Stimulated activated CD8-positive, alpha-beta memory T cell treated with anti-CD3 and anti-CD28 coated beads, Interleukin-12 subunit alpha, Interleukin-12 subunit beta, amount 100 ng/mL, for 1 hour (primary cell): ENCODE results near the gene EIF1.
A peak's percentile ranks its signal among the peaks of the same experiment; 100 is the strongest.
"Not testable (repeated sequence)": the region's sequence is repeated elsewhere in the genome, so short reads cannot be mapped to it uniquely, and the experiment has no call there.

Experiments used
- DNase-seq: peaks from one replicate; pipeline ENCODE4 v3.0.0-alpha.2; 2020; ENCODE audit warnings: low read depth

The EIF1 gene

DNA sequence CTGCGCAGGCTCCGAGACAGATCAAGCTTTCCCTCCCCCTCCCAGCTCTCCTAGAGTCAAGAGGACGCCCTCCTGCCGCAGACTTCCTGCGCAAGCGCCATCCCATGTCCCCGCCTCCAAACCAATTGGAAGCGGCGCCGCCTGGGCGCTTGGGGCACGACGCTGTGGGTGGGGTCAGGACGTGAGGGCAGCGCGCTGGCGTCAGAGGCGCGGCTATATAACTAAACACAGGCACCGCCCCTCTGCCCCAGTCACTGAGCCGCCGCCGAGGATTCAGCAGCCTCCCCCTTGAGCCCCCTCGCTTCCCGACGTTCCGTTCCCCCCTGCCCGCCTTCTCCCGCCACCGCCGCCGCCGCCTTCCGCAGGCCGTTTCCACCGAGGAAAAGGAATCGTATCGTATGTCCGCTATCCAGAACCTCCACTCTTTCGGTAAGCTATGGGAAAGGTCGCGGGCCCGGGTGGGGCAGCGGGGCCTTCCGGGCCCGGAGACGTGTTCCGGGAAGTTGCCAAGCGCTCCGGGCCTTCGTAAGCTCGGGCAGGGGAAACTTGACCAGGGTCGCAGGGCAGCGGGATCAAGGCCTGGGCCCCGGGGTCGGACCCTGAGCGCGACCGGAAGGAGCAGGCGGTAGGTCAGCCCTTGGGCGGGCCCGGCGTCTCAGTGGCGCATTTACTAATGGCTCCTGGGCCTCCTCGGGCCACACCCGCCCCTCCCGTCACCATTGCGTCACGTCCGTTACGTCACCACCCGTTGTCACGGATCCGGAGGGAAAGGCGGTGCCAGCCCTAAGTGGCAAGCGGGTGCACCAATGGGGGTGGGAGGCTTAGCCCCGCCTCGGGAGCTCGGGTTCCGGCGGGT lies at the start of gene EIF1:
TSS of gene EIF1 (plus strand) at position 245 of the 856 bp plus-strand sequence. CDS start at position 399, 154 bp downstream.
- peak; percentile 100 for DNase-seq

DNA sequence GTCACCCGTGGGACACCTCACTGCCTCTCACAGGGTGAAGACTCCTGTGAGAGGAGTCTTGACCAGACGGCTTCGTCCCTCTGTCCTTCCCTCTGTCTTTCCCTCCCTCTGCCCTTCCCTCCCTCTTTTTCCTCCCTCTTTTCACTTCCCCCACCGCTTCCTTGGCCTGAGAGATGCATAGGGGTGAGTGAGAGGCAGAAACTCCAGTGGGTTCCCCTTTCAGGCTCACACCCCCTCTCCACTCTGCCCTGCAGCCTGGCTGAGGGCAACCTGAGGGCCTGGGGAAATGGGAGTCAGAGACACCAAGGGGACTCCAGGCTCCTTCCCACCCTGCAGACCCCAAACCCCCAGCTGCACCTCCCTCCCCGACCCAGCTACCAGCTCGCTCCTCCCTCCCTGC lies 49.7 kb upstream of the EIF1 start:
- DNase-seq = no peak

DNA sequence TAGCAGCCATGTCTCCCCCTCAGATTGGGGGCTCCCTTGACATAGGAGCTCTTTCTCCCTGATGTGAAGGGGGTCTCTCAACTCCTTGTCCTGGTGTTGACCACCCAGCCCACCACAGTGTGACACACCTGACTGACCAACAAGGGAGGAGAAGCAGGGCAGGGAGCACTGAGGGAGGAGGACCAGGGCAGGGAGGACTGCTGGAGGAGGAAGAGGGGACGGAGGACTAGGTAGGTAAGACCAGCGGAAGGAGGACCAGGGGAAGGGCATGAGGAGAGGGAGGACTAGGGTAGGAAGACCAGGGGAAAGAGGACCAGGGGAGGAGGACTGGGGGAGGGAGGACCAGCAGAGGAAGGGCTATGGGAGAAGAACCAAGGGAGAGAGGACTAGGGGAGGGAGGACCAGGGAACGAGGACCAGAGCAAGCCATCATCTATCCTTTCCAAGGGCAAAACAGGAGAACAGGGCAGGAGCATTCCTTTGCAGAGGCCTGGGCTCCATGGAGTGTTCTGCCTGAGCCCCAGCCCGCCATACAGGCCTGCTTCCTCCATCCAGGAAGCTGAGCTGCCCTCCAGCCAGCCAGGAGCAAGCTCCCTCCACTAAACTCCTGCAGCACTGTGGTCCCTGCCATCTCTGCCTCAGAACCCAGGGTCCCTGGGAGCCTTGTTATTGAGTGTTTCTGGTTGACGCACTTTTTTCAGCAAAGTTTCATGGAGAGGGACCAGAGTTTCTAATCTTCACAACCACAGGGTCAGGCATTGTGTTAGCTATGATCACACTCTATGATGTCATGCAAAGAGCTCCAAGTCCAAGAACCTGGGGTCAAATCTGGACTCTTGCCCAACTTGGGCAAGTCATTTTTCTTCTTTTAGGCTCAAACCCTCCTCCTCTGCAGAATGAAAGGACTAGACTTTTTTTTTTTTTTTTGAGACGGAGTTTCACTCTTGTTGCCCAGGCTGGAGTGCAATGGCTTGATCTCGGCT lies 48.9 kb upstream of the EIF1 start:
- no peak for DNase-seq

DNA sequence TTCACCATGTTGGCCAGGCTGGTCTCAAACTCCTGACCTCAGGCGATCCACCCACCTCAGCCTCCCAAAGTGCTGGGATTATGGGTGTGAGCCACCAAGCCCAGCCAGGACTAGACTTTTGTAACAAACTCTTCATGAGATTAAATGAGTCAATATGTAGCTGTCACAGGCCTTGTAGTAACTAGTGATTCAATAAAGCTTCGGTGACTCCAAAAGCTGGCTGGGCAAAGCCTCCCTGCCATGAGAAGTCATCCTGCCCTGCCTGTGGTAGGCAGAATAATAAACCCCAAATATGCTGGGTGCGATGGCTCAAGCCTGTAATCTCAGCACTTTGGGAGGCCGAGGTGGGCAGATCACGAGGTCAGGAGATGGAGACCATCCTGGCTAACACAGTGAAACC lies 48.1 kb upstream of the EIF1 start:
- not testable (repeated sequence) for DNase-seq

DNA sequence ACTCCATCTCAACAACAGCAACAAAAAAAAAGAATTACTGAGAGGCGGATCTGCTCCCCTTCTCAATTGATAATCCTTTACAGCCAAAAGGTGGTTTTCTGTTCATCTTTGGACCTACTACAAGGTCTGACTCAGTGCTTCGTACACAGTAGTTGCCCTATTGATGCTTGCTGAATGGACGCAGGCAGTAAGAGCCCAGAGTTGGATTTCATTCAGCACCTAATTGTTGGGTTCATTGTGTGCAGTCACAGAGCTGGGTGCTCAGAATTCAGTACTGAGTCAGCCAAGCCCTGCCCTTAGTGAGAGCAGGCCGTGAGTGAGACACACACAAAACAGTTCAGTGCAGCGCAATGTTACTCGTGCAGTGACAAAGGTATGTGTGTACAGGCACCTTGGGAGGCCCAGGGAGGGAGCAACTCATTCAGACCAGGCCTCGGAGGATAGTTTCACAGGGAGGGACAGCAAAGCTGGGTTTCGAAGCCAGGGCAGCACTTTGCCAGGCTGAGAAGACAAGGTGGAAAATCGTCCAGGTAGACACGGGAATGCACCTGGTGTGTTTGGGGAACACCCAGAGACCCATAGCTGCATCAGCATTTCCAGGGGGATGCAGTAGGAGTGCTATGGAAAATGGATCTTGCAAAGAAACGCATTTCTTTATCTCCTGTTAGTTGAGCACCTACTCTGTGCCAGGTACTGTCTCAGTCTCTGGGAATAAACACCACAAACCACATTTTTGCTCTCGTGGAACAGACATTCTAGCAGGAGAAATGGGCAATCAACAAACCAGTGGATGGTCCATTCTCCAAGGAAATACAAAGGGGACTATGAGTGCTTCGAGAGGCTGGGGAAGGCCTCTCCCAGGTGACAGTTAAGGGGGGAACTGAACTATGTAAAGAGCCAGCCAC lies 46.2 kb upstream of the EIF1 start:
- DNase-seq = no peak

DNA sequence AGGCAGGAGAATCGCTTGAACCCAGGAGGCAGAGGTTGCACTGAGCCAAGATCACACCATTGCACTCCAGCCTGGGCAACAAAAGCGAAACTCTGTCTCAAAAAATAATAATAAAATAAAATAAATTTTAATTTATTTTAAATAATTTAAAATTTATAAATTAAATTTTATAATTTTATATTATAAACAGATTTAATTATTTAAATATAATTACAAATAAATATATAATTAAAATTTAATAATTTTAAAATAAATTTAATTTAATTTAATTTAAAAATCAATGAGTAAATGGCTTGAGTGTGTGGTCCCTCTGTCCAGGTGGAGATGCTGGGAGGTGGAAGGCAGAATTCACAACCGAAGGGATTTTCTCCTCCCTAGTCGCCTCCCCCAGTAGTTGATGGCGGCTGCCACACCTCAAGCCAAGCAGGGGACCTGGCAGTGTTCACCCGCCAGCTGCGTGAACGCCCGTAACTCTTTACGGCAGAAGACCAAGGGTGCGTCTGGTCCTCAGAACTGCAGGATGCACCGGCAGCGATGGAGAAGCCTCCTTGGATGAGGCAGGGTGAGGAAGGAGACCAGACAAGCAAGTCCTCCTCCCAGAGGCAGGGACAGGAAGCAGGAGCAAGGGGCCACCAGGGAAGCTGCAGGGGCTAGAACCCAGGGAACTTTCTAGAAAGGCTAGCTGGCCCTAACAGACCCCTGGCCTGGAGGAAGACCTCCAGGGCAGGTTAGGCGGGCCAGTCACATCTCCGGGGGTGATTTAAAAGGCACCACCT lies 41.5 kb upstream of the EIF1 start:
- no peak for DNase-seq

DNA sequence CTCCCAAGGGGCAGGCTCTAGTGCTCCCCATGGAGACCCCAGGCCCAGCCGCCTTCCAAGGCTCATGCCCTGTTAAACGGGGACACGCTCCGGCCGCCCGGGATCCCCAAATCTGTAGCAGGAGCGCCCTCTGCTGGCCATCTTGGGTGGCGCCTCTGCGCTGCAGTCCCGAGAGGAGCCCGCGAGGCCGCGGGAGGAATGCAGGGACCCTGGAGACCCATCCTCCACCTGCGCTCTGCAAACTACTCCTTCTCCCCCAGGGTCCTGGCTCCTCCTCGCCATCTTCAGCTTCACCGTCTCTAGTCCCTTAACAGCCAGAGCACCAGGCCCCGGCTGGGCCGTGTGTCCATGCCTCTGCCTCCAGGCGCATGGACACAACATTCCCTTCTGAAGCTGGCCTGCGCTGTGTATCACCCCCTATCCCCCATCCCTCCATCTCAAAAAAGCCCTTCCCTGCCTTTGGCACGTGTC lies 40.7 kb upstream of the EIF1 start:
- DNase-seq = peak; percentile 81

DNA sequence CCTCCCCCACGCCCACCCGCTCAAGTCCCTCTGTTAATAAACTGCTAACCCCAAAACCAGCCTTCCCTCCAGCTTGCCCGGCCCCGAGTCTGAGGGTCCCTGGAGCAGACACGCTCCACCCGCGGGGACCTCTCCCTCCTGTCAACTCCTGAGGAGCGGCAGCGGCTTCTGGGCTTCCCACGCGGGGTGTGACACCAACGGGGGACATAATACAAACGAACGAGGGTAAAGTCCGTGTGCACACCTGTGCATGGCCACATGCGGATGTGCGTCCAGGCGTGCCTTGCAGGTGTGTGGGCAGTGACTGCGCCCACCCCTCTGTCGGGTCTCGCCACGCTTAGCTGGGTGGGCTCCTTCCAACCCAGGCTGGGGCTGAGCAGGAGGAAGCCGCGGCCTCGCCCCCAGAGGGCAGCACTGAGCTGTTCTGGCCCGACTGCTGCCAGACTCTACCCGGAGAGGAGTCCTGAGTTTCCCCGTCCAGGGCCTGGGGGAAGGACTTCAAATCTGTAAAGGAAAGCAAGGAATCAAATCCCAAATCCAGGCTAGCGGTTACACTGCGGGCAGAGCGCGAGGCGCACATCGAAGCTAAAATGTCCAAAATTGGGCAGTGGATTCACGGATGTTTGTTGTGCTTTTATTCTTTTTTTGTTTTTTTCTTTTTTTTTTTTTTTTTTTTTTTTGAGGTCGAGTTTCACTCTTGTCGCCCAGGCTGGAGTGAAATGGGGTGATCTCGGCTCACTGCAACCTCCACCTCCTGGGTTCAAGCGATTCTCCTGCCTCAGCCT lies 40.1 kb upstream of the EIF1 start:
- DNase-seq = peak; percentile 76

DNA sequence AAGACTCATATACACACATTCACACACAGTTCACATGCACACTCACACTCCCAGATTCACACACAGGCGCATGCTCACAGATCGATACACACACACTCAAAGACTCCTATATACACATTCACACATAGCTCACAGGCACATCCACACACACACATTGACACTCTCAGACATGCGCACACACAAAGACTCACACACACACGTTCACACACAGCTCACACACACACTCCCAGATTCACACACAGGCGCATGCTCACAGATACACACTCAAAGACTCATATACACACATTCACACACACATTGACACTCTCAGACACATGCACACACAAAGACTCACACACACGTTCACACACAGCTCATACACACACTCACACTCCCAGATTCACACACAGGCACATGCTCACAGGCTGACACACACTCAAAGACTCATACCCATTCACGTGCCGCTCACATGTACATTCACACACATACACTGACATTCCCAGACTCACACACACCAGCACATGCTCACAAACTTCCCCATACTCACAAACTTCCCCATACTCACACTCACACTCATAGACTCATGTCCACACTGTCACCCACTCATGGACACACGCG lies 38.7 kb upstream of the EIF1 start:
- DNase-seq = no peak

DNA sequence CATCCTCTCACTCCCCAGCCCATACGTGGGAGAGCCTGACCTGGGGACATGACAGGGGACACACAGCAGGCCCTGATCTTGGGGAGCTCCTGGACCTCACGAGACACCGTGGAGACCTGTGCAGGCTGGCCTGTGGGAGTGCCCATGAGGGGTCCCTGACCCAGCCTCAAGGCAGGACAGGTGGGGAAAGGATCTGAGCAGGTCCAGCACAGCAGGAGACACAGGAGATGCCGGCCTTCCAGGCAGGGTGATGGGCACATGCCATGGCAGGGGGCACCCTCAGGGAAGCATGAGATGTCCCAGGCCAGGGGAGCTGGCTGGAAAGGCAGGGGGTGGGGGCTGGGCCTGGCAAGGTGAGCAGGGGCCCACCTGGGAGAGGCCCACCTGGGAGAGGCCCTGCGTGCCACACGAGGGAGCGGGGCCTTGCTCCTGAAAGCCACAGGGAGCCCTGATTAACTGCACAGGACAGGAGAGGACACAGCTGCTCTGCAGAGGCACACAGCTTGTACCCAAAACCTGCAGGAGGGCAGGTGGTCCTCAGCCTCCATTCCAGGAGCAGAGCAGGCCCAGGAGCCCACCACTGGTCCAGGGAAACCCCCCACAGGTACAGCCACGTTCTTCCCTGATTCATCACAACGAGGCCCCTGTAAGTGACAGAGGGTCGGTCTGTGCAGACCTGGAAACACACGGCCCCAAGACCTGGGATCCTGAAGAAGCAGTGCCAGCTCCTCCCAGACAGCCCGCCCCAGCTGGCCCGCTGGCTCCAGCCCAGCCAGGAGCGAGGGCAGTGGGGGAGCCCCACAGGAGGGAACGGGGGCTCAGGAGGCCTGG lies 37.7 kb upstream of the EIF1 start:
- no peak for DNase-seq

DNA sequence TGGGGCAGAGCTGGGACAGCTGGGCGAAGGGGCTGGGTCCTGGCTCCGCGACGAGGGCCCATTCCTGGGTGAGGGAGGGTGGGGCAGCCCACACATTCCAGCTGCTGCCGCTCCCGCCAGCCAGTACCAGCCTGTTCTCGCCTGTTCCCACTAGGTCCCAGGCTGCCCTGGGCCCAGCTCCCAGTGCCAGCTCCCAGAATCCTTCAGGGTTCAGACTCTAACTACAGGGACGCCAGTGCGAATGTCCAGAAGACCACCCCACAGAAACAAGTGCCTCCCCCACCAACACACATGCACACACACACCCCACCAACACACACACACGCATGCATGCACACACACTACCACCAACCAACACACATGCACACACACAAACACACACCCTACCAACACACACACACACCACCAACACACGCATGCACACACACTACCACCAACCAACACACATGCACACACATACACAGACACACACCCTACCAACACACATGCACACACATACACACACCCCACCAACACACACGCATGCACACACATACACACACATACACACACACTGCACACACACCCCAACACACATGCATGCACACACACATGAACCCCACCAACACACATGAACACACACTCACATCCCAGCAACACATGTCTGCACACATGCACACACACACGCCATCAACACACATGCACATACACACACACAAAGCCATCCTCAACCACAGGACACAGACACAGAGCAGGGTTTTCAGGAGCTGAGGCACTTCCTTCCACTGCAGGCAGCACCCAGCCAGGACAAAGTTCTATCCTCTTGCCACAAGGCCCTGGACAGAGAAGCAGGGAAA lies 36.8 kb upstream of the EIF1 start:
- DNase-seq = no peak

DNA sequence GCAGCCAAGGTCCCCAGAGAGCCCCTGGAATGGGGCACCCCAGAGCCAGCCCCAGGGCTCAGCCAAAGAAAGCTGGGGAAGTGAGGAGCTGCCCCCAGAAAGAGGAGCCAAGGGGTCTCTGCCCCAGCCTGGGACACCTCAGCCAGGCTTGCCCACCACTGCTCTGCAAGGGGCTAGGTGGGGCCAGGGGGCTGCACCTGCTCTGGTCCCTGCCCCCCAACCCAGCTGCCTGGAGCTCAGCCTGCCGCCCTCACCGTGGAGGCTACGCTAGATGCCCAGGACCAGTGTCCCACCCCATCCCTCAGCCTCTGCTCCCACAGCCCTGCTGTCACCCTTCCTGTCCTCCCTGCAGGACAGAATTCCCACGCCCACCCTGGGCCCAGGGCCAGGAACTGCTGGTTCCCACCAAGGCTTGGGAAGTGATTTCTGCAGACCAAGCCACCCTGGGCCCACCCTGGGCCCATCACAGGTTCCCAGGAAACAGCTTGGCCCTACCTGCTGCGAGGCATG lies 36.2 kb upstream of the EIF1 start:
- DNase-seq = no peak

DNA sequence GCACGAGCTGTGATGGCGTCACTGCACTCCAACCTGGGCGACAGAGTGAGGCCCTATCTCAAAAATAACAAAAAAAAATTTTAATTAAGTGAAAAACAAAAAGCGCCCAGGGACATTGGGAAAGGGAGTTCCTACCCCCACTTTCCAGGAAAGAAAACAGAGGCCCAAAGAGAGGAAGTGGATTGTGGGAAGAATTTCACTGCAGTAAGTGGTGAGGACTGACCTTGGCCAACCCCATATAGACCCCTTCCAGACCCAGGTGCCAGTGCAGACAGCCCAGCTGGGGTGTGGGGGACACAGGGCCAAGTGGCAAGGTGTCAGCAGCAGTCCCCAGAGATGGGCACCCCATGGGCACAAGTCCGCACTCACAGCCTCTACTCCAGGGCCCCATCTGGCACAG lies 35.3 kb upstream of the EIF1 start:
- DNase-seq = no peak

DNA sequence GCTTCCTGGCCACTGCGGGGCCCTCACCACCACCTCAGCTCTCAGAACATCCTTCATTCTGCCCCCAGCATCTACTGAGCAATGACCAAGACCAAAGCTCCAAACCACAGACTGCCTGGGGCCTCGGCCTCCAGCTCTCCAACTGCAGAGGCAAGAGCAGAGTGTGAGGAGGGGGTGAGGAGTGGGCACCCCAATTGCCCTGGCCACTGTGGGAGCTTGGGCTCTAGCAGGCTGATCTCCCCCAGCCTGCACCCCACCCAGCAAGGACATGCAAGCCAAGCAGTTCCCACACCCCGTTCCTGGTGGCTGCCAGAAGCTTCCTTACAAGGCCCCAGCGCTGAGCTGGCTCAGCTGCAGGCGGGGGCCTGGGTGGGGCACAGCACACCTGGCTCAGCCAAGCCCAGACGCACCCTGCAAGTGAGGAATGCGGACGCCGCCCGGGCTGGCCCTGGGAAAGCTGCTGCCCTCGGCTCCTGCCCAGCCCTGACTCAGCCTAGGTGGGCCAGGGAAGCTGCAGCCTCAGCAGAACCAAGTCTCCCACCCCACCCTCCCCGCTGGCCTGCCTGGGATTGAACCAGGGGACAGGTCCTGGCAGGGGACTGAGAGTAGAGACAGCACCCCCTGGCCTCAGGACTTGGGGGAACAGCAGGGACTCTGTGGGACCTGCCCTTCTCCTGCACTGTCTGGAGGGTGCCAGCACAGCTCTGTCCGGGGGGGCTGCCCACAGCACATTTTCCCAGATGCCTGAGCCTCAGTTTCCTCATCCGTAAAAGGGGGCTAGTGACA lies 34.6 kb upstream of the EIF1 start:
- no peak for DNase-seq

DNA sequence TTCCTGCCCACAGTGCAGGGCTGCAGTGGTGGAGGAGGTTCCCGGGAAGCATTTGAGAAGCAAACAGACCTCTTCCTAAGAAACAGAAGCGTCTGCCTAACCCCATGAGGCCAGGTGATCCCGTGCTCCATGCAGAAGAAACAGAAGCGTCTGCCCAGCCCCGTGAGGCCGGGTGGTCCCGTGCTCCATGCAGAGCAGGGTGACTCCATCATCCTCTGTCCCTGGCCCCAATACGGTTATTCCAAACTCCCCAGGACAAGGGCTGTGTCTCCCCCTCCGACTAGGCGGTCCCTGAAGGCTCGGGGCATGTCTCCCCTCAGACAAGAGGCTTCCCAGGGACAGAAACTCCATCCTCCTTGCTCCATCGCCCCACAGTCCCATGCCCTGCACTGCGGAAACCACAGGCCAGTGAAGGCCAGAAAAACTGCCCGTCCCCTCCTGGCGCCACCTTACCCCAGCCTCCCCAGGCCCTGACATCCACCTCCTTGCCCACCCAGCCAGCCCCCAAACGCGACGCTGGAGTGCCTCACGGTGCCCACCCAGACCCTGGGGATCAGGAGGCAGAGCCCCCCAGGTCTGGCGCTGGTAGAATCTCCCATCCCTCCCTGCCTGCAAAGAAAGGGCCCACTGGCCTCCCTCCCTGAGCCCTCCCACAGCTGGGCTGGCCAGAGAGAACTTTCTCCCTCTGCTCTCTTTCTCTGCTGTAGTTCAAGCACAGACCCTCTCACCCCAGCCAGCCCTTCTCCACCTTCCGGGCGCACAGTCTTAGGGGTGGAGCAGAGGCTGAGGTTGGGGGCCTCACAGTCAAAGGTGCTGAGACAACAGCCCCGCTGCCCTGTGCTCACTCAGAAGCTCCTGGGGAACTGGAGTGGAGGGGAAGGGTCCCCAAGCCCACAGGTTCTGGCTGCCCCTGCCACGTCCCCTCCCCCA lies 33.7 kb upstream of the EIF1 start:
- no peak for DNase-seq
